Caco-2 (cell line): ENCODE results near the gene CD52. TPM values are rescaled to one million over a fixed set of nuclear protein-coding genes. Genes with fewer than 3 reads are reported as not detected.

Experiments
- BruUV-seq: library from RNA; stranded (reverse); fragments of 400-500 nt; replicated peaks from 2 replicates; lab custom pipeline; 2021; lab: Mats Ljungman, UMichigan
- CTCF ChIA-PET: fragments of 300-600 bp; sonication (Branson Sonifier 250); formaldehyde crosslinking; loops from one replicate; lab custom pipeline; 2022; ENCODE audit warnings: antibody characterized with exemption; lab: Charles Lee
- POLR2A ChIA-PET: fragments of 300-600 bp; sonication (Branson Sonifier 250); formaldehyde crosslinking; loops from one replicate; lab custom pipeline; 2022; ENCODE audit warnings: antibody characterized with exemption; lab: Charles Lee
- DNase-seq, 2 experiments: peaks; one replicate each; pipeline versions ENCODE4 v3.0.0 to v3.0.0-alpha.2; 2020 to 2022
- H3K27me3 ChIP-seq: replicated peaks from 2 replicates; pipeline ENCODE4 v1.6.0; 2011; ENCODE audit warnings: low read length; ENCODE audit not compliant: control insufficient read depth, insufficient read depth
- H3K36me3 ChIP-seq: 2 replicates; pipeline ENCODE4 v1.5.1; 2011; ENCODE audit warnings: low read length; ENCODE audit not compliant: control insufficient read depth, insufficient read depth
- H3K4me1 ChIP-seq: fragments of 250-450 bp; sonication (Bioruptor Pico); 2 replicates; pipeline ENCODE4 v1.5.1; 2020; ENCODE audit warnings: mild to moderate bottlenecking
- H3K4me3 ChIP-seq: 2 replicates; pipeline ENCODE4 v1.5.1; 2011; ENCODE audit warnings: low read depth, mild to moderate bottlenecking, control low read depth, low read length
- H3K9me3 ChIP-seq: fragments of 250-450 bp; sonication (Bioruptor Pico); 2 replicates; pipeline ENCODE4 v1.5.1; 2020; ENCODE audit warnings: mild to moderate bottlenecking, moderate library complexity
- H3K27ac Mint-ChIP-seq: one replicate; pipeline ENCODE4 v1.8.0; 2022; ENCODE audit warnings: mixed read lengths; ENCODE audit not compliant: unreplicated experiment
- H3K27me3 Mint-ChIP-seq: one replicate; pipeline ENCODE4 v1.8.0; 2022; ENCODE audit warnings: mixed read lengths; ENCODE audit not compliant: insufficient read depth, unreplicated experiment
- H3K36me3 Mint-ChIP-seq: one replicate; pipeline ENCODE4 v1.8.0; 2022; ENCODE audit warnings: mild to moderate bottlenecking, mixed read lengths; ENCODE audit not compliant: insufficient read depth, unreplicated experiment
- H3K4me1 Mint-ChIP-seq: one replicate; pipeline ENCODE4 v1.8.0; 2022; ENCODE audit warnings: low read depth, mixed read lengths; ENCODE audit not compliant: unreplicated experiment
- H3K4me3 Mint-ChIP-seq: one replicate; pipeline ENCODE4 v1.8.0; 2022; ENCODE audit warnings: mild to moderate bottlenecking, moderate library complexity, mixed read lengths; ENCODE audit not compliant: unreplicated experiment
- H3K9me3 Mint-ChIP-seq: one replicate; pipeline ENCODE4 v1.8.0; 2022; ENCODE audit warnings: mixed read lengths; ENCODE audit not compliant: unreplicated experiment
- intact Hi-C: fragments of 100-400 bp; cut with micrococcal nuclease; formaldehyde crosslinking; loops from one replicate; pipeline ENCODE4 v1.10.0; 2022; ENCODE audit not compliant: unreplicated experiment
- total RNA-seq: library from RNA; stranded (reverse); gene quantifications from 2 replicates; pipeline ENCODE4 v1.2.3, GENCODE V29; 2022
- TF ChIP-seq, protein P1 (sequence below), 2 experiments: fragments of 200-600 bp in 1 of 2; IDR thresholded peaks; 1 replicate in 1 of 2; 2 replicates in 1 of 2; pipeline versions ENCODE4 v1.5.1 to v1.8.0; 2011 to 2022; ENCODE audit warnings: antibody characterized with exemption in 1 of 2, control low read depth in 1 of 2, inconsistent platforms in 1 of 2, low read depth in 1 of 2, low read length in 1 of 2, mild to moderate bottlenecking in 1 of 2, moderate library complexity in 1 of 2; ENCODE audit not compliant: insufficient read depth in 1 of 2, severe bottlenecking in 1 of 2, unreplicated experiment in 1 of 2

The CD52 gene
- total RNA-seq, 1 experiment from 2014 or later: not detected

DNA sequence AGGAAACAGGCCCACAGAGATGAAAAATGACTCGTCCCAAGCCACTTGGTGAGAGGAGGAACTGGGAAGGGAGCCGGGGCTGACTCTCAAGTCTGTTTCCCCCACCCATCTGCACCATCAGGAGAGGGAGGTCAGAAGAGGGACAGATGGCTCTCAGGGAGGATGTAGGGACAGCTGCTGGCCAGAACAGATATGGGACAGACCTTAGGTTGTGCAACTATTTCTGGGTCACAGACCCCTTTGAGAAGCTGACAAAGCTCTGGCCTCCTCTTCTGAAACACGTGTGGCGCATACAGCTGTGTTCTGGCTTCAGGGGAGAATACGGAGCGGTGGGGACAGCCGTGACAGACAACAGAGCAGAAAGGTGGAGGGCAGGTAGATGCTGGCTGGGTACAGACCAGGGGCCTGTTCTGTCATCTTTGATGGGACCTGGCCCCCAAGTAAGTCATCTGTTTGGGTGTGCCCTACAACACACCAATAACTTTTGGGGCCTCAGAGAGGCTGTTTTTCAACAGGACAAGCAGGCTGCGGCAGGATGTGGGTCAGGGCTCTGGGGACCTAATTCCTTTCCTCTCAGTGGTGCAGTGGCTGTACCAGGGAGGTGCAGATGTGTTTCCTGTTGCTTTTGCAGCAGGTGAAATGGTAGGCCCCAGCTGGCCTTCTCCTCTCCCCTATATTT, 30.6 kb upstream of the CD52 start:
- Mint-ChIP-seq H3K36me3 (peaks cover 11% of the 10 kb centered on the region), H3K4me1 (peaks cover 9% of the 10 kb centered on the region), H3K27ac (no peak overlapping the region), H3K4me3 (no peak overlapping the region), H3K9me3 (no peaks in the 10 kb centered on the region), H3K27me3 (no peaks in the 10 kb centered on the region)
- DNase-seq: no peak
- TF ChIP-seq, protein P1, sequence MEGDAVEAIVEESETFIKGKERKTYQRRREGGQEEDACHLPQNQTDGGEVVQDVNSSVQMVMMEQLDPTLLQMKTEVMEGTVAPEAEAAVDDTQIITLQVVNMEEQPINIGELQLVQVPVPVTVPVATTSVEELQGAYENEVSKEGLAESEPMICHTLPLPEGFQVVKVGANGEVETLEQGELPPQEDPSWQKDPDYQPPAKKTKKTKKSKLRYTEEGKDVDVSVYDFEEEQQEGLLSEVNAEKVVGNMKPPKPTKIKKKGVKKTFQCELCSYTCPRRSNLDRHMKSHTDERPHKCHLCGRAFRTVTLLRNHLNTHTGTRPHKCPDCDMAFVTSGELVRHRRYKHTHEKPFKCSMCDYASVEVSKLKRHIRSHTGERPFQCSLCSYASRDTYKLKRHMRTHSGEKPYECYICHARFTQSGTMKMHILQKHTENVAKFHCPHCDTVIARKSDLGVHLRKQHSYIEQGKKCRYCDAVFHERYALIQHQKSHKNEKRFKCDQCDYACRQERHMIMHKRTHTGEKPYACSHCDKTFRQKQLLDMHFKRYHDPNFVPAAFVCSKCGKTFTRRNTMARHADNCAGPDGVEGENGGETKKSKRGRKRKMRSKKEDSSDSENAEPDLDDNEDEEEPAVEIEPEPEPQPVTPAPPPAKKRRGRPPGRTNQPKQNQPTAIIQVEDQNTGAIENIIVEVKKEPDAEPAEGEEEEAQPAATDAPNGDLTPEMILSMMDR (IDR thresholded peaks at IDR 0.05; ENCODE audit: insufficient read depth in 1 of 2, low read depth in 1 of 2, low read length in 1 of 2, severe bottlenecking in 1 of 2, unreplicated experiment in 1 of 2): no peak
- Histone ChIP-seq H3K9me3 (no peaks in the 10 kb centered on the region), H3K27me3 (no peaks in the 10 kb centered on the region), H3K4me1 (peaks cover 13% of the 10 kb centered on the region), H3K4me3 (no peak overlapping the region), H3K36me3 (no peaks in the 10 kb centered on the region)
- intact Hi-C loops: no loop called here
- ChIA-PET POLR2A (no interaction called here), CTCF (interaction anchor here (0.6 to 0.8 kb wide), 2 partner anchors 21 to 24 kb away, joined by 3 to 7 read pairs; no protein-coding TSS in a partner anchor)
- BruUV-seq: no TSS peak

DNA sequence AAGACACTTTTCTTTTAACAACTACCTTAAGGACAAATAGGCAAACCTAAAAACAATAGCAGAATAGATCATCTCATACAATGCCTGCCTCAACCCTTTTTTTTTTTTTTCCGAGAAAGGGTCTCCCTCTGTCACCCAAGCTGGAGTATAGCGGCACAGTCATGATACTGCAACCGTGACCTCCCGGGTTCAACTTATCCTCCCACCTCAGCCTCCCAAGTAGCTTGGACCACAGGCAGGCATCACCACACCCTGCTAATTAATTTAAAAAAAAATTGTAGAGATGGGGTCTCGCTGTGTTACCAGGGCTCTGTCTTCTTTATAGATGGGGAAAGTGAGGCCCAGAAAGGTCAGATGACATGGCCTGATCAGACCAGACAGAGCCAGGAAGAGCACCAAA, 29.9 kb upstream of the CD52 start:
- ChIA-PET POLR2A (no interaction called here), CTCF (interaction anchor here (0.8 kb wide), 1 partner anchor 23 kb away, joined by 3 read pairs; no protein-coding TSS in a partner anchor)
- intact Hi-C loops: no loop called here
- no TSS peak for BruUV-seq
- Mint-ChIP-seq H3K27me3 (no peaks in the 10 kb centered on the region), H3K4me1 (peaks cover 9% of the 10 kb centered on the region), H3K27ac (no peak overlapping the region), H3K4me3 (no peak overlapping the region), H3K9me3 (no peaks in the 10 kb centered on the region), H3K36me3 (peaks cover 11% of the 10 kb centered on the region)
- Histone ChIP-seq H3K27me3 (no peaks in the 10 kb centered on the region), H3K9me3 (no peaks in the 10 kb centered on the region), H3K36me3 (no peaks in the 10 kb centered on the region), H3K4me1 (peaks cover 13% of the 10 kb centered on the region), H3K4me3 (no peak overlapping the region)
- no peak for DNase-seq
- TF ChIP-seq, protein P1 (IDR thresholded peaks at IDR 0.05; ENCODE audit: insufficient read depth in 1 of 2, low read depth in 1 of 2, low read length in 1 of 2, severe bottlenecking in 1 of 2, unreplicated experiment in 1 of 2): no peak

DNA sequence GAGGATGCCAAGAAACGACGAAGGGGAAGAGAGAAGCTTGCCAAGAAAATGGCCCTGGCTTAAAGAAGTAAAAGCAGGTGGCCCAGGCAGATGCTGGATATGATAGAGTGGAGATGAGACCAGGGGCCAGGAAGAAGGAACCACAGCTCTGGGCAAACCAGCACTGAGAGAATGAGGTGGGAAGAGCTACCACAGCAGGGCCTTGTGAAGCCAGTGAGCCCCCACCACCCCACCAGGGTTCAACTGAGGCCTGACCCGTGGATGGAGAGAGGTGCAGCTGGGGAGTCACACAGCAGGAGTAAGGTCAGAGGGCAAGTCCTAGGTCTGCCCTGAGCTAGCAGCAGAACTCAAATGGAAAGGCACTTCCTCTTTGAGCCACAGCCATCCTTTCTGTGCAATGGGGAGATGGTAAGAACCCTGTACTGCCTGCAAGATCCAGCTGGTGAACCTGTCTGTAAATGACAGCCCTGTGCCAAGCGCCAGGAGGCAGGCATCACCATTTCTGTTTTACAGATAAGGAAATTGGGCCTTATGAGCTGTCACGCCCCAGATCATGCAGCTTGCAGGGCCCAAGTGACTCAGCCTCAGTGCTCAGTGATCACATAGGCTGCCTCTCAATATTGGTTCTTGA, 29.3 kb upstream of the CD52 start:
- H3K4me3 Mint-ChIP-seq: no peak overlapping the region
- ChIA-PET CTCF (interaction anchor here (0.7 to 0.8 kb wide), 2 partner anchors 23 to 117 kb away, joined by 3 read pairs; no protein-coding TSS in a partner anchor), POLR2A (interaction anchor here (0.6 kb wide), 2 partner anchors 27 to 53 kb away, joined by 3 to 4 read pairs; no protein-coding TSS in a partner anchor)

More for the DNA sequence above, 29.3 kb upstream of the CD52 start:
- intact Hi-C loops: no loop called here
- H3K9me3 ChIP-seq: no peaks in the 10 kb centered on the region
- Mint-ChIP-seq H3K9me3 (no peaks in the 10 kb centered on the region), H3K27ac (no peak overlapping the region), H3K27me3 (no peaks in the 10 kb centered on the region), H3K36me3 (peaks cover 11% of the 10 kb centered on the region), H3K4me1 (peaks cover 9% of the 10 kb centered on the region)
- no peak for DNase-seq
- H3K27me3 ChIP-seq: no peaks in the 10 kb centered on the region
- no peak overlapping the region for H3K4me3 ChIP-seq
- H3K36me3 ChIP-seq: no peaks in the 10 kb centered on the region
- TF ChIP-seq, protein P1 (IDR thresholded peaks at IDR 0.05; ENCODE audit: insufficient read depth in 1 of 2, low read depth in 1 of 2, low read length in 1 of 2, severe bottlenecking in 1 of 2, unreplicated experiment in 1 of 2): no peak
- no TSS peak for BruUV-seq
- peaks cover 13% of the 10 kb centered on the region for H3K4me1 ChIP-seq
